GM21529 (cell line): Measurements from ENCODE around the gene SPATC1L.
"Not testable (repeated sequence)": the region's sequence is repeated elsewhere in the genome, so short reads cannot be mapped to it uniquely, and the experiment has no call there.

Experiments
- ATAC-seq: cut with Tn5 transposase; IDR thresholded peaks from one replicate; pipeline ENCODE4 v1.9.1; 2021; ENCODE audit not compliant: unreplicated experiment

SPATC1L gene

GRCh38 chr21:46151989-46152926, 32.0 kb downstream of the SPATC1L start:
- no peak for ATAC-seq

- no peak for ATAC-seq
These were observed 32.8 kb downstream of the SPATC1L start for GRCh38 chr21:46151261-46151988.

GRCh38 chr21:46150491-46151121, 33.7 kb downstream of the SPATC1L start:
- ATAC-seq: no peak

GRCh38 chr21:46150073-46150472, 34.2 kb downstream of the SPATC1L start:
- ATAC-seq: no peak

GRCh38 chr21:46149205-46149901, 34.9 kb downstream of the SPATC1L start:
- ATAC-seq: no peak

- ATAC-seq: no peak
These were observed 36.2 kb downstream of the SPATC1L start for GRCh38 chr21:46148106-46148505.

- not testable (repeated sequence) for ATAC-seq
These were observed 36.8 kb downstream of the SPATC1L start for GRCh38 chr21:46147429-46147828.

GRCh38 chr21:46146856-46147255, 37.4 kb downstream of the SPATC1L start:
- ATAC-seq: no peak

- ATAC-seq: no peak
These were observed 38.2 kb downstream of the SPATC1L start for GRCh38 chr21:46145840-46146691.

GRCh38 chr21:46145159-46145839, 39.0 kb downstream of the SPATC1L start:
- ATAC-seq: no peak

- no peak for ATAC-seq
These were observed 39.7 kb downstream of the SPATC1L start for GRCh38 chr21:46144464-46145070.

GRCh38 chr21:46142582-46143473, 41.4 kb downstream of the SPATC1L start:
- no peak for ATAC-seq

- no peak for ATAC-seq
These were observed 42.3 kb downstream of the SPATC1L start for GRCh38 chr21:46141767-46142581.

- ATAC-seq: not testable (repeated sequence)
These were observed 43.8 kb downstream of the SPATC1L start for GRCh38 chr21:46140352-46141003.

- ATAC-seq: no peak
These were observed 44.6 kb downstream of the SPATC1L start for GRCh38 chr21:46139686-46140085.

- ATAC-seq: no peak
These were observed 45.8 kb downstream of the SPATC1L start for GRCh38 chr21:46138383-46138970.
